NCI-H748 (cell line): ENCODE results near the gene TMEM62.
"Not testable (repeated sequence)": the region's sequence is repeated elsewhere in the genome, so short reads cannot be mapped to it uniquely, and the experiment has no call there.

Source experiments
- DNase-seq: peaks from one replicate; lab custom pipeline; 2025; ENCODE audit not compliant: unreplicated experiment; lab: John Stamatoyannopoulos, UW

The TMEM62 gene

DNA sequence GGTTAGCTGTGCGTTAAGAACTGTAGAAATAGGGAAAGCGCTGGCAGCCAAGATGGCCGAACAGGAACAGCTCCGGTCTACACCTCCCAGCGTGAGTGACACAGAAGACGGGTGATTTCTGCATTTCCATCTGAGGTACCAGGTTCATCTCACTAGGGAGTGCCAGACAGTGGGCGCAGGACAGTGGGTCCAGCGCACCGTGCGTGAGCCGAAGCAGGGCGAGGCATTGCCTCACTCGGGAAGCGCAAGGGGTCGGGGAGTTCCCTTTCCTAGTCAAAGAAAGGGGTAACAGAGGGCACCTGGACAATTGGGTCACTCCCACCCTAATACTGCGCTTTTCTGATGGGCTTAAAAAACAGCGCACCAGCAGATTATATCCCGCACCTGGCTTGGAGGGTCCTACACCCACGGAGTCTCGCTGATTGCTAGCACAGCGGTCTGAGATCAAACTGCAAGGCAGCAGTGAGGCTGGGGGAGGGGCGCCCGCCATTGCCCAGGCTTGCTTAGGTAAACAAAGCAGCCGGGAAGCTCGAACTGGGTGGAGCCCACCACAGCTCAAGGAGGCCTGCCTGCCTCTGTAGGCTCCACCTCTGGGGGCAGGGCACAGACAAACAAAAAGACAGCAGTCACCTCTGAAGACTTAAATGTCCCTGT lies 42.4 kb downstream of the TMEM62 start:
- not testable (repeated sequence) for DNase-seq

- DNase-seq = not testable (repeated sequence)
Observed at GRCh38 chr15:43177147-43177546, 43.8 kb downstream of the TMEM62 start.

GRCh38 chr15:43183270-43183669 lies 49.9 kb downstream of the TMEM62 start:
- no peak for DNase-seq

DNA sequence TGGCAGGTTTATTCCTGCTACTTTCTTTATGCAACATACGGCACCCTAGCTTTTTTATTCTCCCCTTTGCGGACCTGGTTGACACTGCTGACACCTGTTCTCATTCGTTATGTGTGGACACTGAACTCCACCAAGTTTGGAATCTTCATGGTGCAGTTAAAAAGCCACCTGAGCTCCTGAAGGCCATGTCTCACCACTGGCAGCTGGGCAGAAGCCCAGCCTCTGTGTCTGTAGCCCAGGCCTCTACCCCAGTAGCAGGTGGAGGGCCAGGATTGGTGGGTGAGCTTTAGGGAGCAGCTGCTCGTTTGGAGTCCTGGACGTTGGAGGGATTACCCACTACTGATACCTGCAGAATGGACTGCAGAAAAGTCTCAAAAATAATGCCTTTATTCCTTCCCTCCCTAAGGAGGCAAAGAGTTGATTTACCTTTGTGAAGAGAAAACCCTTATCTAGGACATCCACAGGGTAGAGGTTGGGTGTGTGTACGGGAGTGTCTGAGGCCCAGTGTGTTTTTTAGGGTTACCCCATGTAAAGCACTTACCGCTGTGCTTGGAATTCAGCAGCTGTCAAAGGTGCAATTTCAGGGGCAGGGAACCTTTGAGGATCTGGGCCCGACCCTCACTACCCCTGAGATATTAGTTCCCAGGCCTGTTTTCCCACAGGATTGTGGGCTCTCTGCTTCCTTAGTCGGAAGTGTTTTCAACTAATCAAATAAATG lies 51.2 kb downstream of the TMEM62 start:
- no peak for DNase-seq

DNA sequence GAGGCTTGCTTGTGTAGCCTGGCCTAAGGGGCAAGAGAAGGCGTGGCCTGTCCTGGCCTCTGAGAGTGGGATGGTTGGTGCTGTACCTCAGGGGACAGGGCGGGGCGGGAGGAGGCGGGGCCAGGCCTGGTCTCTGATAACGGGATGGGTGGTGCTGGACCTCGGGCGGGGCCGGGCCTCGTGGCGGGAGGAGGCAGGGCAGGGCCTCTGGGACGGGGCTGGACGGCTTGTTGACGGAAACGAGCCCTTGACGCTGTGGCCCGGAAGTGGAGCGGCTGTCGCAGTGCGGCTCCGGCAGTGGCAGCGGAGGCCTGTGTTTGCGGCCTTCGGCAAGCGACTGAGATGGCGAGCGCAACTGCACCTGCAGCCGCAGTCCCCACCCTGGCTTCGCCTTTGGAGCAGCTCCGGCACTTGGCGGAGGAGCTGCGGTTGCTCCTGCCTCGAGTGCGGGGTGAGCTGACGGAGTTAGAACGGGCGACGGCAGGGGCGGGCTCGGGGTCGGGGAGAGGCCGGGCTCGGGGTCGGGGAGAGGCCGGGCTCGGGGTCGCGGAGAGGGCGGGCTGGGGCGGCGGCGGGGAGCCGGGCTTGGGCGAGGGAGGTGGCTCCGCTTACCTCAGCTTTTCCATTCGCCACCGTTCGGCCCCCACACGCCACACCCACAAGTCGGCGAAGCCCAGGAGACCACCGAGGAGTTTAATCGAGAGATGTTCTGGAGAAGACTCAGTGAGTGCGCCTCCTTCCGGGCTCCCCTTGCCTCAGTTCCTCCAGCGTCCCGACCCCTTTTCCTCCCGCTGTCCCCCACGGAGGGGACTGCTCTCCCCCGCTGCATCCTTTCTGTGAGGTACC lies 52.0 kb downstream of the TMEM62 start, which contains the start of gene CCNDBP1:
Gene CCNDBP1 (plus strand): TSS at position 247 of the 846 bp plus-strand sequence. CDS start 96 bp downstream, at position 343.
- DNase-seq = peak; percentile 91

GRCh38 chr15:43186003-43186353 lies 52.6 kb downstream of the TMEM62 start:
- peak; percentile 46 for DNase-seq

GRCh38 chr15:43187544-43188155 lies 54.3 kb downstream of the TMEM62 start:
- DNase-seq = peak; percentile 26

- no peak for DNase-seq
Observed at GRCh38 chr15:43189296-43189695, 55.9 kb downstream of the TMEM62 start.

DNA sequence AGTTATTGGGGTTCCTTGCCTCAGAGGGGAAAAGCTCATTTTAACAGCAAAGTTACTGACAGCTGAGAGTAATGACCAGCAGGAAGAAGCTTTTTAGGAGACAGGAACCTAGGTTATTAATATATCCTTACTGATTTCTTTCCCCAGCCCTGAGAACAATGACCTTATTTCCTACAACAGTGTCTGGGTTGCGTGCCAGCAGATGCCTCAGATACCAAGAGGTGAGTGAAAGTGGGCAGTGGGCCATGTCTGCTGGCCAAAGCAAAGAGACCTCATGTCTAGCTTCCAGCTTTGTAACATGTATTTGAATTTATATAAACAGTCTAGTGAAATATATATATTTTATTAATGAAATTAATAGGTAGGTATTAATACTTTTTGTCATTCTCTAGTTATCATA lies 56.8 kb downstream of the TMEM62 start:
- no peak for DNase-seq

DNA sequence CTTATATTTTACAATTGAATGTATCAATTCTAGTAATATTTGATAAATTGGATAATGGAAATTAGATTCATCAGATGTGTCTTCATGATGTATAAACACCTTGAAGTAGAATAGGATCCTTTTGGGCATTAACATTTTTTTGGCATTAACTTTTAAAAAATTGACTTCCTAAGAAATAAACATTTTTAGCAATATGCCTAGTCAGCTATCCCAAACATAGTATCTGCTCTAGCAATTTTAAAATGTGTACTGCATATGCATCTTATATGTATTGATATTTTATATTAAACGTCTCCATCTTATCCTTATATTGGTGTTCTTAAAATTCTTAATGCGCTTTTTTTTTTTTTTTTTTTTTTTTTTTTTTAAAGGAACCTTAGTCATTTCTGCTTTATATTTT lies 60.3 kb downstream of the TMEM62 start:
- DNase-seq = no peak

GRCh38 chr15:43194795-43195194 lies 61.4 kb downstream of the TMEM62 start:
- DNase-seq = no peak

DNA sequence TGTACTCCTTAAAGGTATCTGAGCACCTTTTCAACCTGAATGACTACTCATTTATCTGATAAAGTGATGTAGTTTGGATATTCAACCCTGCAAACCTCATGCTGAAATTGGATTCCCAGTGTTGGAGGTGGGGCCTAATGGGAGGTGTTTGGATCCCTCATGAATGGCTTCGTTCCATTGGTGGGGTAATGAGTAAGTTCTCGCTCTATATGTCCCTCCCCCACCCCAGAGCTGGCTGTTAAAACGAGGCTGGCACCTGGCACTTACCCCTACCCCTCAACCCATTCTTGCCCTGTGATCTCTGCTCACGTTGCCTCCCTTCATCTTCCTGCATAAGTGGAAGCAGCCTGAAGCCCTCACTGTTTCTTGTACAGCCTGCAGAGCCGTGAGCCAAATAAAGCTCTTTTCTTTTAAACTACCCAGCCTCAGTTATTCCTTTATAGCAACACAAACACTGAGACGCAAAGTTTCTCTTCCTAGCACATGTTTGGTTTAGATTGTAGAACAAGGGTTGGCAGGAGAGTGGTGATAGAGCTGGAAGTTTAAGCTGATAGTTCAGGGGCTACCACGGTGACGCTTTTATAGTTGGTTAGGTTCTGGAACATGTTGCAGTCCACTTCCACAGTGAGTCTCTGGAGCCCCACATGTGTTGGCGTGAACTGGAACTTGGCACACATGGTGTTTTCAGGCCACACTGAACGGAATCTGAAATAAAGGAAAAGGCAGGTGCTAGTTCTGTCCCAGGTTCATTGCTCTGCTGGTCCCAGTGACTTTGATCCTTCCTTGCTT lies 63.6 kb downstream of the TMEM62 start:
- DNase-seq = no peak

DNA sequence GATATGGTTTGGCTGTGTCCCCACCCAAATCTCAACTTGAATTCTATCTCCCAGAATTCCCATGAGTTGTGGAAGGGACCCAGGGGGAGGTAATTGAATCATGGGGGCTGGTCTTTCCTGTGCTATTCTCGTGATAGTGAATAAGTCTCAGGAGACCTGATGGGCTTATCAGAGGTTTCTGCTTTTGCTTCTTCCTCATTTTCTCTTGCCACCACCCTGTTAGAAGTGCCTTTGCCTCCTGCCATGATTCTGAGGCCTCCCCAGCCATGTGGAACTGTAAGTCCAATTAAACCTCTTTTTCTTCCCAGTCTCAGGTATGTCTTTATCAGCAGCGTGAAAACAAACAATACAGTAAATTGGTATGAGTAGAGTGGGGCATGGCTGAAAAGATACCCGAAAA lies 64.4 kb downstream of the TMEM62 start:
- not testable (repeated sequence) for DNase-seq

GRCh38 chr15:43198556-43198955 lies 65.2 kb downstream of the TMEM62 start:
- DNase-seq = not testable (repeated sequence)

DNA sequence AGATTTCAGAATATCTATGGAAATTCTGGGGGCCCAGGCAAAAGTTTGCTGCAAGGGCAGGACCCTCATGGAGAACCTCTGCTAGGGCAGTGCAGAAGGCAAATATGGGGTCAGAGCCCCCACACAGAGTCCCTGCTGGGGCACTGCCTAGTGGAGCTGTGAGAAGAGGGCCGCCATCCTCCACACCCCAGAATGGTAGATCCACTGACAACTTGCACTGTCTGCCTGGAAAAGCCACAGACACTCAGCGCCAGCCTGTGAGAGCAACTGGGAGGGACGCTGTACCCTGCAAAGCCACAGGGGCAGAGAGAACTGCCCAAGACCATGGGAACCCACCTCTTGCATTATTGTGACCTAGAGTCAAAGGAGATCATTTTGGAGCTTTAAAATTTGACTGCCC lies 65.6 kb downstream of the TMEM62 start:
- no peak for DNase-seq

DNA sequence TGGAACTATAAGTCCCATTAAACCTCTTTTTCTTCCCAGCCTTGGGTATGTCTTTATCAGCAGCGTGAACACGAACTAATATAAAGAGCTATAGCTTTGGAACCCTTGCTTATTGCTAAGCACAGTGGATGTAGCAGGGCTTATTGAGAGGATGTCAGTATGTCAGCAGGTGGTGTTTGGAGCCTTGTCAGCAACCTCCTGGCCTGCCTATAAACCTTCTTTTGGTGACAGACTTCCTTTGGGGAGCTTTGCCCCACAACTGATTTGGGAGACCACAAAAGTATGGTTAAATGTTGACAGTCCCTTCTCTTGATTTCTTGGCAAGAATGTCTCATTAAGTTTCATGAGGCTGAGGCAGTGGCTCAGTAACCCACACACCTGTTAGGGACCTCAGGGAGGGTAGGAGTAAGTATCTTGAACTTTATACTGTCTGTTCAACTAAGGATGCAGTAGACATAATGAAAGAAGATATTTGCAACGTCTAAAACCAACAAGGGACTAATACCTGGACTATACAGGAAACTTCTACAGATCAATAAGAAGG lies 66.6 kb downstream of the TMEM62 start:
- DNase-seq = no peak

- DNase-seq = peak; percentile 31
Observed at GRCh38 chr15:43204016-43204901, 70.9 kb downstream of the TMEM62 start.

GRCh38 chr15:43206054-43206453 lies 72.7 kb downstream of the TMEM62 start:
- no peak for DNase-seq

- no peak for DNase-seq
Observed at GRCh38 chr15:43207024-43207423, 73.6 kb downstream of the TMEM62 start.
